Globus pallidus (tissue), 1 donor: ENCODE measurements around the gene ABCC1.

Experiments
- DNase-seq: peaks from one replicate; pipeline ENCODE4 v3.0.0-alpha.2; 2015; ENCODE audit warnings: low spot score

The ABCC1 gene

DNA sequence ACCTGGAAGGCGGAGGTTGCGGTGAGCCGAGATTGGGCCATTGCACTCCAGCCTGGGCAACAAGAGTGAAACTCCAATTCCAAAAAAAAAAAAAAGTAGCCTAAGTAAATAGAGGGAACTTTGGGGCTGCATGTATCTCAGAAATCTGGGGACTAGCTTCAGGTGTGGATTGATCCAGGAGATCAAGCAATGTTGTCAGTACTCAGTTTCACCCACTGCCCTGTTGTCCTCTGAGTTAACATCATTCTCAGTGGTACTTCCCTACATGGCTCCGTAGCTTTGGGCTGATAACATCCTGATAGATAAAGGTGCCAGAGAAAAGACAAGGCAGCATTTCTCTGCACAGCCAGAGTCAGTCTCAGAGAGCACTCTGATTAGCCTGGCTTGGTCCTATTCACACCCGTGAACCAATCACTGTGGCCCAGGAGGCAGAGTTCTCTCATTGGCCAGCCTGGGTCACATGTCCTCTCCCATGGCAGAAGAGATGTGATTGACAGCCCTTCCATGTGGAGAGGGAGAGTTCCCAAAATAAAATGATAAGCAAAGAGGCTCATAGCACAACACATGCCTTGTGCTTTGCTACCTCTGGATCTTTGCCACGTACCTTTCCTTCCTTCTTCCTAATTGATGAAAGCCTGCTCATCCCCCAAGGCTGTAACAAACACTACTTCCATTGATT lies 99.6 kb downstream of the ABCC1 start:
- DNase-seq = no peak

DNA sequence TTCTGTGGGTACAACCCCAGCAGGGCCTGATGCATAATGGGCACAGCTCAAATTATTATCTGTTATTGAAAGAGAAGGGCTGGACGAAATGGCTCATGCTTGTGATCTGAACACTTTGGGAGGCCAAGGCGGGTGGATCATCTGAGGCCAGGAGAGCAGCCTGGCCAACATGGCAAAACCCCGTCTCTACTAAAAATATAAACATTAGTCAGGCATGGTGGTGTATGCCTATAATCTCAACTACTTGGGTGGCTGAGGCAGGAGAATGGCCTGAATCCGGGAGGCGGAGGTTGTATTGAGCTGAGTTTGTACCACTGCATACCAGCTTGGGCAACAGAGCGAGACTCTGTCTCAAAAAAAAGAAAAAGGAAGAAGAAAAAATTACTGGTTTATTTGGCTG lies 100.7 kb downstream of the ABCC1 start:
- DNase-seq = no peak

DNA sequence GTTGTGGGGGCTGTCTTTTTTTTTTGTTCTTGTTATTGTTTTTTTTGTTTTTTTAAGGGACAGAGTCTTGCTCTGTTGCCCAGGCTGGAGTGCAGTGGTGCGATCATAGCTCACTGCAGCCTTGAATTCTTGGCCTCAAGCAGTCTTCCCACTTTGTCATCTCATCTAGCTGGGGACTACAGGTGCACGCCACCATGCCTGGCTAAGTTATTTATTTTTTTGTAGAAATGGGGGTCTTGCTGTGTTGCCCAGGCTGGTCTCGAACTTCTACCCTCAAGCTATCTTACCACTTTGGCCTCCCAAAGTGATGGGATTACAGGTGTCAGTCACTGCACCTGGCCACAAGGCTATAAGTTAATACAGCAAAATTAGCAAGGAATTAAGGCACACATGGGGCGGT lies 101.7 kb downstream of the ABCC1 start:
- no peak for DNase-seq

DNA sequence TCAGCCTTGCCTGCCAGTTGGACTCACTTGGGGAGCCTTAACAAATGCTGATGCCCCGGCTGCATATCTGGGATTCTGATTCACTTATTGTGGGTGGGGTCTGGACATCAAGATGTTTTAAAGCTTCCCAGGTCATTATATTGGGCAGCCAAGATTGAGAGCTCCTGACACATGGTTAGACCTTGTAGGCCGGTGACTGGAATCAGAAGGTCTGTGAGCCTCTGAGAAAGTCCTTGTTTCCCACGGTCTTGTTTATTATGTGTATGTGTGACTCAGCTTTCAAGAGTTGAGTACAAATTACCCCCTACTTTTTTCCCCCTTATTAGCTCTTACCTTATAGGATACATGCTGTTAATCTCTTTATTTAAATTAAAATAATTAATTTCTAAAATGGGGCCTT lies 103.5 kb downstream of the ABCC1 start:
- no peak for DNase-seq

DNA sequence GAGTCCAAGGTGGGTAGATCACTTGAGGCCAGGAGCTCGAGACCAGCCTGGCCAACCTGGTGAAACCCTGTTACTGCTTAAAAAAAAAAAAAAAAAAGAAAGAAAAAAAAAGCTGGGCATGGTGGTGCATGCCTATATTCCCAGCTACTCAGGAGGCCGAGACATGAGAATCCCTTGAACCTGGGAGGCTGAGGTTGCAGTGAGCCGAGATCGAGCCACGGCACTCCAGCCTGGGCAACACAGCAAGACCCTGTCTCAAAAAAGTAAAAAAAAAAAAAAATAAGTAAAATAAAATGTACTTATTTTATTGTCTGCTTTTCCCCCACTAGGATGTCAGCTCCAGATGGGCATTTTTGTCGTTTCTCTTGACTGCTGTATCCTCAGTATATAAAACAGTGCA lies 107.7 kb downstream of the ABCC1 start:
- no peak for DNase-seq

DNA sequence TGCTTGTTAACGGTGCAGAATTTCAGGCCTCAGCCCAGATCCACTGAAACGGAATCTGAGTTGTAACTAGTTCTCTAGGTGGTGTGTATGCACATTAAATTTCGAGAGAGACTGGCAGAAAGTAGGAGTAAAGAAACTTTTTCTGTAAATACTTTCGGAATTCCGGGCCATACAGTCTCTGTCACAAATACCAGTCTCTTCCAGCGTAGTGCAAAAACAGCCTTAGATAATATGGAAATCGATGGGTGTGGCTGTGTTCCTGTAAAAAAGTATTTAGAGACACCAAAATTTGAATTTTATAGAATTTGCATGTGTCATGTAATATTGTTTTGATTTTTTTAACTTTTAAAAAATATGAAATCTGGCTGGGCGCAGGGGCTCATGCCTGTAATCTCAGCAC lies 109.7 kb downstream of the ABCC1 start:
- no peak for DNase-seq

DNA sequence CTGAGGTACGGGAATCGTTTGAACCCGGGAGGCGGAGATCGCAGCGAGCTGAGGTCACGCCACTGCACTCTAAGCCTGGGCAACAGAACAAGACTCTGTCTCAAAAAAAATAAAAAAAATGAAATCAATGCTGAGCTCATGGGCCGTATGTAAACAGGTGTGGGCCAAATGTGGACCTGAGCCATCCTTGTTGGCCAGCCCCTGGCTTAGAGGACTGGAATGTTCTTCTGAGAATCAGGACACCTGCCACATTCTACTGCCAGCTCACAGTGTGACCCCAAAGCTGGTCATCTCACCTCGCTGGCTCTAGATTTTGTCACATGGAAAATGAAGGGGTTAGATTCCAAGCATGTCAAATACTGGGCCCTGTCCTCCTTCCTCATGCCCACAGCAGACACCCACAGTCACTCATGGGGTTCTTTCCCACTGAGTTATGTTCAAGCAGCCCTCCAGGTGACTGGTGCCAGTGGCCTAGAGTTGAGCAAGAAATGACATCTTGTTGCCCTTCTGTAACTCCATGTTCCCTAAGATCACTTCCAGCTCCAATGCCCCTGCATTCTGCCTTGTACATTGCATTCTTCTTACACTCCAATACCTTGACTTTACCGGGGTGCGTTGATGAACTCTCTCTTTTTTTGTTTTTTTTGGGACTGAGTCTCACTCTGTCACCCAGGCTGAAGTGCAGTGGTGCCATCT lies 110.6 kb downstream of the ABCC1 start:
- DNase-seq = no peak

DNA sequence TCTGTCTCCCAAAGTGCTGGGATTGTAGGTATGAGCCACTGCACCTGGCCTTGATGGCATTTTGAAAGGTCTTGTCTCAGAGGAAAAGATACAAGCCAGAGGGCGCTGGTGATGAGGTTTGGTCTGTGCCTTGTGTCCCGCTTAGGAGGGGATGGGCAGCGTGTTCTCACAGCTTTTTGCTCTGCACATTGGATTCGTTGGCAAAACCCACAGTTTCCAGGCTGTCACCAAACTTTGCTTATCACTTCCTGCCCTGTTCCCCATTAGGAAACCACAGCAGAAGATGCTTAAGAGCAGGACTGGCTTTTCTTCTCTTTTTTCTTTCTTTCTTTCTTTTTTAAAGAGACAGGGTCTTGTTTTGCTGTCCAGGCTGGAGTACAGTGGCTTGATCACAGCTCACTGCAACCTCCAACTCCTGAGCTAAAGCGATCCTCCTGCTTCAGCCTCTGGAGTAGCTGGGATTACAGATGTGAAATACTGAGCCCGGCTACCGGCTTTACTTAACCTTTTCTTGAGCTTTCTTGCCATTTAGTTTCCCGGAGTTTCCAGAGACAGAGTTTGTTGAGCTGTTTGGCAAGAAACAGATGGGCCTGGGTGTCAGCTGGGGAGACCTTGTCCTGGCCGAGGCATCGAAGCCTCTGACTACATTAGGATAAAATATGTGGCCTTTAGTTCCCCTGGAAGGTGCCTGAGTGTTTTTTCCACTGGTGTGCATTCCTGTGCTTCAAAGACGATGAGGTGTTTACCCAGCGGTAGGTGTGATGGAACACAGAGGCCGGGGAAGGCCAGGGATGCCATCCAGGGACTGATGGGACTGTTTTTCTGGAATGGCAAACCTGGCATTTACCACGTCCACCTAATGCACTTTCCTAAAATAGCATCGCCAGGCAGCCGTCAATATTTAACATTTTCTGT lies 112.9 kb downstream of the ABCC1 start:
- DNase-seq = no peak

DNA sequence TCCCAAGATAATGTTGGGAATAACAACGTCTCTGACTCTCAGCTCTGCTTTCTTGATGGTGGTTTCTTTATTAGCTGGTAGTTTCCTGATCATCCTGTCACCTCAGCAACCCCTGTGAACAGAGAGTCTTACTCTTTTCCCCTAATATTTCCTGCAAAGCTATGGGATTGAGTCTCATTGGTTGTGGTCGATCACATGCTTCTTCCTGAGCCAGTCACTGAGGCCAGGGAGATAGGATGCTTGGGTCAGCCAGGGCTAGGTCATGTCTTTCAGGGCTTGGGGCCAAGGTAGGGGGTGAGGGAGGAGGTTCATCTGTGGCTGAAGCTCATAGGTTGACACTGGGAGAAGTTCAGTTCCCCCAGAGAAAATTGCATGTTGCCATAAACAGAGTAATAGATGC lies 114.3 kb downstream of the ABCC1 start:
- no peak for DNase-seq

DNA sequence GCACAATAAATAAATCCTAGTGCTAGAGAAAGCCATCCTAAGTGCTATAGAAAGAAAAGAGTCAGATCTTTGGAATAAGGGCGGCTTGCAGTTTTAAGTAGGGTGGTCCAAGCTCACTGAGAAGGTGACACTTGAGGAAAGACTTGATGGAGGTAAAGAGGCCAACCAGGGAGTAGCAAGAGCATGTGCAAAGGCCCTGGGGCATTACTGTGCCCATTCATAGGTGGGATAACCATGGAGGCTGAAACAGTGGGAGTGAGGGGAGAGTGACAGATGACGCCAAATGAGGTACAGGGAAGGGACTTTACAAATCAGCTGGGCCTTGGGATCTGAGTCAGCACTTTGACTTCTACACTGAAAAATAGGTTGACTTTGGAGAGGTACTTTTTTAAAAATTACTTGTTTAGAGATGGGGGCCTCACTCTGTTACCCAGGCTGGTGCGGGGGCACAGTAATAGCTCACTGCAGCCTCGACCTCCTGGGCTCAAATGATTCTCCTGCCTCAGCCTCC lies 115.5 kb downstream of the ABCC1 start:
- DNase-seq = no peak

DNA sequence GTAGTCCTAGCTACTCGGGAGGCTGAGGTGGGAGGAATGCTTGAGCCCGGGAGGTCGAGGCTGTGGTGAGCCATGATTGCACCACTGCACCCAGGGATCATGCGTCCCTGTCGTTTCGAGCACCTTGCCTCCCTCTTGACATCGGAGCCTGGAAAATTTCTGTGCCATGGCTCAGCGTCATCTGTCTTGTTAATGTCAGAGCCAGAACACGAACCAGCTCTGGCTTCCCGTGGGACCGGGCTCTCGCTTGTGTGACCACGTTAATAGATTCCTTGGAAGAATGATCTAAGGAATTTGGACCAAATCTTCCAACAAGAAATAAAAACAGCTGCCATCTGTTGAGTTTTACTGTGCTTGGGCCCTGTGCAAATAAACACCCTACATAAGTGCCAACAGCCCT lies 117.7 kb downstream of the ABCC1 start:
- no peak for DNase-seq

DNA sequence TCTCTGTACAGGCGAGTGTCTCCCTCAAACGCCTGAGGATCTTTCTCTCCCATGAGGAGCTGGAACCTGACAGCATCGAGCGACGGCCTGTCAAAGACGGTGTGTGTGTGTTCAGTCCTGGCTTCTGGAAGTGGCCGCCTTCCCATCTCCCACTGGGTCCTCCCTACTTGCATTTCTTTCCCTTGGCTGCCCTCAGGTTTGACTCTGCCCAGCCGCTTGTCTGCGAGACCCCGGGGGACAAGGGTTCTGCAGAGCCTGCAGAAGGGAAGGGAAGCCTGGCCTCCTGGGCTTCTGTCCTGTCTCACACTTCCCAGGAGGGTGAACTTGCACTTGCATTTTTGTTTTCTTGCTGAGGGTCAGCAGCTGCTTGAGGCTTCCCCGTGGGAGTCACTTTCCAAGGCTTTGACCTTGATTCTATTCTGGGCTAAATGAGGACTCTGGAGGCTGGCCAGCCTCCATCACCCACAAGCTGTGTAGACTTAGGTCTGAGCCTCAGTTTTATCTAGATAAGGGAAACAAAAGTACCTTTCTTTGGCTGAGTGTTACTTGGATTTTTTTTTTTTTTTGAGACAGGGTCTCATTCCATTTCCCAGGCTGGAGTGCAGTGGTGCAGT lies 122.3 kb downstream of the ABCC1 start:
- no peak for DNase-seq

DNA sequence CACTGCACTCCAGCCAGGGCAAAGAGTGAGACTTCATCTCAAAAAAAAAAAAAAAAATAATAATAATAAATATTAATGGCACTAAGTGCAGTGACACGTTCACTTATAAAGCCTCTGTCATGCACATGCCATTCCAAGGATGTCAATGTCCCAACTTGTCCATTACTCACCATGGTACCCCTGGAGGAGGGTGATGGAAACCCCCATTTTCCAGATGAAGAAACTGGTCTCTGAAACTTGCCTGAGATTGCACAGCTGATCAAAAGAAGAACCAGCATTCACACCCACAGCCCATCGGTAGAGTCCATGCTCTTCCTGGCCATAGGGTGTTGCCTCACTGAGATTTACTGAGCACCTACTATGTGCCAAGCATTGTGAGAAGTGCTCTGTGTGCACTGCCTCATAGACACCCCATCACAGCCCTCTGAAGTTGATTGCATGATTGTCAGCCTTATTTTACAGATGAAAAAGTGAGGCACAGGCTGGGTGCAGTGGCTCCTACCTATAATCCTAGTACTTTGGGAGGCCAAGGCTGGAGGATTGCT lies 123.7 kb downstream of the ABCC1 start:
- DNase-seq = no peak

DNA sequence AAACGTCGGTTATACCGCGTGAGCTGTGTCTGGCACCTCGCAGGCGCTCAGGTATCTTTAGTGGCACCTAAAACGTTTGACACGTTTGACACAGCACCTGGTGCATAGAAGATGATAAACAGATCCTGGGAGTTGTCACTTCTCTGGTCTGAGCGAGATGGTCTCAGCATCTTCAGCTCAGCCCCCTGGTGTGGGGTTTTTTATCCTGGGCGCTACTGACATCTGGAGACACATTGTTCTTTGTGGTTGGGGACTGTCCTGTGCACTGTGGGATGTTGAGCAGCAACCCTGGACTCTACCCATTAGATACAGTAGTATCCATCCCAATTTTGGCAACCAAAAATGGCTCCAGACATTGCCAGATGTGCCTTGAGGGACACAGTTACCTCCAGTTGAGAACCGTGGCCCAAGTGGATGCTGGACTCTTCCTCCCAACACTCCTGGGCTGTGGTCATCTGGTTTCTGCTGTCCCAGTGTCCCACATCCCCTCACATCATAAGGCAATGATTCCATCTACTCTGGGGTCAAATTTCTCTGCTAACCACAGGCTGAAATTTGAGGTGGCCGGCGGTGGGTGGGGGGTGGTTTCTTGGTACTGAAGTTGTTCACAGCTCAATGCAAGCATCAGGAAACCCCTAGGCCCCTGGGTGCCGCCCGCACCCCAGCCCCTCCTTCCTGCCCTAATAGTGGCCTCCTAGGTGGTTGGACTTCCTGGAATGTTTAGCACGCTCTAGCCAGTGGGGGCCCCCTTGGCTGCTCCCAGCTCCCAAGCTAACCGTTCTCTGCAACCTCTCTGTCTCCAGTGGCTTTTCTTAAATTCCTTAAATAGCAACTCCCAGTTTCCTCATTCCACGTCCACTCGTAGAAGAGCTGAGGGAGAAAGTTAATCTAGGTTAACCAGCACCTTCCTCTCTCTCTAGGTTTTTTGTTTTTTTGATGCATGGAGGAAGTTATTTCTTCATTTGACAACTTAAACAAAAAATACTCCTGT lies 124.8 kb downstream of the ABCC1 start:
- no peak for DNase-seq

DNA sequence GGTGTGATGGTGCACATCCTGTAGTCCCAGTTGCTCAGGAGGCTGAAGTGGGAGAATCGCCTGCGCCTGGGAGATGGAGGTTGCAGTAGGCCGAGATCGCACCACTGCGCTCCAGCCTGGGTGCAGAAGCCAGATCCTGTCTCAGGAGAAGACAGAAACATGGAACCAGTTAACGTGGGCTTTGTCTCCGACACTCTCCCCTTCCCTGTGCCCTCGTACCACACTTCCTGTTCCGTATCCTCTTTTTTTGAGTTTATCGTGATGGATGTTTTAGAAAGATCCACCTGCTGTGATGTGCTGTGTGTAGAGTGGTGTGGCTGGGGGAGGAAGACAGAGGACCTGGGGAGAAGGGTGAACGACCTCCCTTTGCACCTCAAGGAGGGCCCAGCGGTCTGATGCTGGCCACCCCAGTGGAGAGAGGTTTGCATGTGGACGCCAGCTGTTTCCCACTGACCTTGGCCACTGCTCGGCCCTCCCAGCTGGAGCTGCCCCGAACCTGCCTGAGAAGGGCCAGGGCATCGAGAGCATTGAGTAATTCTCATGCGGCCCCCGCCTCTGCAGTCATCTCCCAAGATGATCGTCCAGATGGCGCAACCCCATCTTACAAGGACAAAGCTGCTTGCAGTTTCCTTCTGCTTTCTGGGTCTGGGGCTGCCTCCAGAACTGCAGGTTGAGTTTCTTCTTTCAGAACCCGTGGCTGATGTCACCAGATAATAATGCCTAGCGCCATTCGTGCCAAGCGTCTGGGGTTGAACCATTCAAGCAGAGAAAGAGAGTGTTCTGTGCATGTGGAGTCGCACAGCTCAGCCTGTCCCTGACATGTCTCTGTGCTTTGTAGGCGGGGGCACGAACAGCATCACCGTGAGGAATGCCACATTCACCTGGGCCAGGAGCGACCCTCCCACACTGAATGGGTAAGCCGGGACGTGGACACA lies 126.3 kb downstream of the ABCC1 start:
- peak; percentile 16 for DNase-seq

DNA sequence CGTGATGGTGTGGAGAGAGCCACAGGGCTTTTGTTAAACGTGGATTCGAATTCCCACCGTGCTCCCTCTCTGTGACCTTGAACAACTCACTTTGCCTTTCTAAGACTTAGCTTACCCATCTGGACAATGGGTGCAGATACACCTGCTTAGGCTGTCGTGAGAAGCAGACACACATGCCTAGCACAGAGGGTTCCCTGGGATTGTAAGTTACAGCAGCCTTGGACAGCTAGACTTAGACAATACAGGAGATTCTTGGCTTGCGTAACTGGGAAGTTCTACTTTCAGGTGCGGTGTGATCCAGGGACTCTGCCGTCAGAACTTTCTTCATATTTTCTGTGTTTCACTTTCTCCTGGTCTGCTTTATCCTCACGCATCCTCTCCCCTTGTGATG lies 127.0 kb downstream of the ABCC1 start:
- DNase-seq = no peak

DNA sequence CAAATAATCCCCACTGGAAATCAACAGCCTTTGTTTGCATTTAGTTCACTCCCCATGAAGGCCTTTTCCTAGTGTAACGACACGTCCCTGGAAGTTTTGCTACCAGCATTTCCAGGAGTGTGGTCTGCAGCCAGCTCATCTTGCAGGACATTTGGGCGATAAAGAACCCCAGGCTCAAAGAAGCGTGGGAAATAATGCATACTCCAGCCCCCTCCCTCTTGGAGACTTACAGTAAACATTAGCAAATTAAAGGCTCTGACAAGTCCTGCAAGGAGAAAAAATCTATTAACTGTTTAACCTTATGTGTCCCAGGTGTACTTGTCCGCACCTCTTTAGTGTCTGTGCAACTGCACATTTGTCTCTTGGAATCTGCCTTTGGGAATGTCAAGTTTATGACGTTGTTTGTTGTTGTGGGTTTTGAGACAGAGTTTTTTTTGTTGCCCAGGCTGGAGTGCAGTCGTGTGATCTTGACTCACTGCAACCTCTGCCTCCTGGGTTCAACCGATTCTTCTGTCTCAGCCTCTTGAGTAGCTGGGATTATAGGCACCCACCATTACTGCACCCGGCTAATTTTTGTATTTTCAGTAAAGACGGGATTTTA lies 131.1 kb downstream of the ABCC1 start:
- no peak for DNase-seq

DNA sequence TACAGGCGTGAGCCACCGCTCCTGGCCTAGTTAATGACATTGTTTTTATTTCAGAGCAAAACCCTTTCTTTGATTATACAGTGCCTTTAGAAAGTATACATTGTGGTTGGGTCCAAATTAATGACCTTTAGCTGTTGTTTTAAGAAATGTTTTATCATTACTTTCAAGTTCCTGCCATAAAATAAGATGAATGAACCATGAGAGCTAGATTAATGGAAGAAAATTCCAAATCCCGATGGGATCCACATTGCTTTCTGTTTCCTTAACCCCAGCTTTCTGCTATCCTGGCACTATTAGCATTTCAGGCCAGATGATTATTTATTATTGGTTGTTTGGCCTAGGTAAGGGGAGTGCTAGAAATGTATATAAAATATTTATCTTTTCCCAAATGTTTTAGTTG lies 131.7 kb downstream of the ABCC1 start:
- DNase-seq = no peak

DNA sequence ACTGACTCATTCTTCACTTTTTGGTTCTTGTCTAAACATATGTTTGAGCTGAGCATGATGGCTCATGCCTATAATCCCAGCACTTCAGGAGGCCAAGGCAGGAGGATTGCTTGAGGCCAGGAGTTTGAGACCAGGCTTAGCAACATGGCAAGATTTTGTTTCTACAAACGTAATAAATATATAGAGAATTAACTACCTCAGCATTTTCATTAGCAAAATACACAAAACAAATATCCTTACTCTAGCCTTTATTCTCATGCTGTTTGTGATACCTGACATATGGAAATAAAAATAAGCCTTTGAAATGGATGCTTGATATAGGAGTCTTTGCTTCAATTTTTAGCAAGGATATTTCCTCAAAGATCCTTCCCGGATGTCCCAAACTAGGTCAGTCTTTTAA lies 132.8 kb downstream of the ABCC1 start:
- no peak for DNase-seq
